GM21390 (cell line): ENCODE data around the gene MBP.

Experiments
- ATAC-seq: cut with Tn5 transposase; IDR thresholded peaks from one replicate; pipeline ENCODE4 v1.9.1; 2021; ENCODE audit not compliant: unreplicated experiment

The MBP gene

DNA sequence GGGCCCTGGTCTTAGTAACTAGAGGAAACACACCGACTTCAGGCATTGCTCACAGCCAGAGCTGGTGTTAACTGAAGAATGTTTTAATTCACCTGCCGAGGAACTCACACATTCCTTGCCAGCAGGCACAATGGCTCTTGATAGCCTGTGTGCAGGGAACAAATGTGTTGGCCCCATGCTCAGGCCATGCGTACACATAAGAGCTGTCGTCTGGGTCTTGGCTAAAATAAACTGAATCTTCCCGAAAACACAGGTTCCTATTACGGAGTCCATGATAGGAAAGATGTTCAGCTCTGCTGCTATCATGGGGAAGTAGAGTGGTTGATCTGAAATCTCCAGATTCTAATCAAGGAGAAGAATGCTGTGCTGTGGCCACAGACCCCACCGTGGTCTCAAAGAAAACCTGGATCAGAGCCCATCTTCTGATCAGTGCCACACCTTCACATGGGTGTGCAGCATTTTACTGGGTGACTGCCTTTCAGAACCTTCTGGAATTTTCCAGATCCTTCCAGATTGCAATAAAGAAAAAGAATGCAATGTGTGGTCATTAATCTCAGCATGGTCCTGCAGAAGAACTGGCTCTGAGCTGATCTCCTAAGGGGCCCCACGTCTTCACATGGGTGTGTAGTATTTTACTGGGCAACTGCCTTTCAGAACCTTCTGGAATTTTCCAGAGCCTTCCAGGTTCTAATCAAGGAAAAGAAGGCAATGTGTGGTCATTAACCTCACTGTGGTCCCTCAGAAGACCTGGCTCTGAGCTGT is 17.2 kb downstream of the MBP start:
- ATAC-seq = peak; percentile 7

DNA sequence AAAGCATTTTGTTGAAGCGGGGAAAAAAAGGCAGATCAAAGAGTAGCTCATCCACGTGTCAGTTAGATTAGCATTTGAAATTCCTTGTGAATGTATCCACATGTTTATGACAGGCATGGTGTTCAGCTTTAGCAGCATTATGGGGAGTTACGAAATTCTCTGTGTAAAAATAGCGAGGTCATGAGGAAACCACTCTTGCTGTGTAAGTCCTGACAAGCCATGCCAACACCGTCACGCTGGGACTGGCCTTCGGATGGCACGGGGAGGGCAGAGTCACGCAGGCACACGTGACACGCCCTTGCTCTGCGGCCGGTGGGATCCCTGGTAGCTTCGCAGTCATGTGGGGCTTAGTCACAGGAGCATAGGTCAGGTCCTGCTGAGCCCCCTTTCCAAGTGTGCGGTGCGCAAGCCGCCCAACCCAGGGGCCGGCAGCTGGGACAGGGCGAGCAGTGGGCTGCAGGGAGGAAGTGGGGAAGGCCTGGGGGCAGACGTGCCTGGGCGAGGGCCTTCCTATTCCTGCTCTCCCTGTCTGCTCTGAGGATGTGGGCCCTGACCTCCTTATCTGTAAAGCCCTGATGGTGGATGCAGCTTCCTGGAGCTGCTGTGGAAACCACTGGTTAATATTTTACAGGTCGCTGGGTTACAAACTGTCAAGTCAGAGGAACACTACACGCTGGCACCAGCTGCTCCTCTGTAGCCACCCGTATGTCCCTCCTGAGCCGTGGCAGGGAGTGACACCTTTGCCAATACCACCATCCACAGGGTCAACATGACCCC is 18.0 kb downstream of the MBP start:
- peak; percentile 80 for ATAC-seq

GRCh38 chr18:77114152-77114414 is 18.5 kb downstream of the MBP start:
- no peak for ATAC-seq

DNA sequence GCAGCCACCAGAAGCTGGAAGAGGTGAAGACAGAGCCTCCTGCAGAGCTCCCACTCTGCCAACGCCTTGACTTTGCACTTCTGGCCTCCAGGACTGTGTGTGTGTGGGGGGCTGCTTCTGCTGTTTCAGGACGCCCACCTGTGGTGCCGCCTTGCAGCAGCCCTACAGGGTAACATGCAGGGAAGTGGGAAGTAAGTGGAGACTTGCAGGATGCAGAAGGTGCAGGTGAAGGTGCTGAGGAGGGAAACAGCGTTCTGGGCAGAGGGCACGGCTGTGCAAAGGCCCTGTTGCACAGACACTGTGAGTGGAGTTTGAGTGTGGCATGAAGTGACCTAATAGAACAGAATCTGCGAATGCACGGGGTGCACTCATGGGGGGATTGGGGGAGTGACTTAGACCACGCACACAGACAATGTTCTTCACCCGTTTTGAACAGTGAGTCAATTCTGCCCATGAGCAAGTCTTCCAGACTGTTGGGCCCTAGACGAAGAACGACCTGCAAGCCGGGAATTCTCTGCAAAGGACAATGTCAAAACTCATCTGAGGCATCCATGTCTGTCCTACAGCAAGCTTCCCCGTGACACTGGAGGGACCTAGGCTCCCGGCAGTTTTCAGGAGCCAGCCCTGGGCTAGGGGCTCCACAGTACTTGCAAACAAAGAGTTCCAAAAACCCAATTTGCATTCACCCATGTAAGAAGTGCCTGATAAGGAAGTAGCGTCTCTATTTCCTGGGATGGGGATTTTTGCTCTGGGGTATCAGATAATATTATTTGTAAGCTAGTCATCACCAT is 19.0 kb downstream of the MBP start:
- no peak for ATAC-seq

GRCh38 chr18:77112747-77113092 is 19.9 kb downstream of the MBP start:
- ATAC-seq = no peak

GRCh38 chr18:77111951-77112746 is 20.4 kb downstream of the MBP start:
- no peak for ATAC-seq

DNA sequence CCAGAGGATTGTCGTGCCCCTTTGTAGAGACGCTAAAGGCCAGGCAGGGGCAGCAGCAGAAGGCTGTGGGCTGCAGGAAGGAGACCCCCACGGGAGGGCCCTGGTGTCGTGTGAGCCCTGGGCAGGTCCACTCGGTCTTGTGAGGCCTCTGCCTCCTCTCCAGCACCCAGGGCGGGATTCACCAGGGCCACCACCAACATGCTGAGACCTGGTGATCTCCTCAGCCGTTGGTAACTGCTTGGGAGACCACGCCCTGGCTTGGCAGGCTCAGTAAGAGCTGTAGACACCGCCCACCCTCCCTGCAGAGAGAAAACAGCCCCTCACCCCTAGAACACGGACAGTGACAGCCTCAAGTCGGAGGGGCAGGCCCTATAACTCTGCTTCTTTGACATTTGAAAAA is 21.1 kb downstream of the MBP start:
- ATAC-seq = no peak

DNA sequence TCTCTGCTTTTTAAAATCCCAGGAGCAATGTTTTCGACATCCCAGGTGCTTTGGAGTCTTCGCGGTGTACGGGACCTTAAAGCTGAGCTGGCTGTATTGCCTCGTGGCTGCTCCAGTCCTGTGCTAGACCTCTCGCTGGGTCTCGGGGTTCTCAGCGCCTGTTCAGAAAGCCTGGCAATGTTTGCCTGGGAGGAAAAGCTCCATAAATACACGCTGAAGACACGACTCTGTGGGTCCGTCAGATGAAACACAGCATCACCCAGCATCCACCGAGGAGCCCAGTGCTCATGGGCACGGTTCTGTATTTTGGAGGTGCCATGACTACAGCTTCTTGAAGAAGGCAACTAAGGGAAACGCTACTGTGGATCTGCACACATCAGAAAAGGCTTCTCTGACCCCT is 21.6 kb downstream of the MBP start:
- no peak for ATAC-seq

DNA sequence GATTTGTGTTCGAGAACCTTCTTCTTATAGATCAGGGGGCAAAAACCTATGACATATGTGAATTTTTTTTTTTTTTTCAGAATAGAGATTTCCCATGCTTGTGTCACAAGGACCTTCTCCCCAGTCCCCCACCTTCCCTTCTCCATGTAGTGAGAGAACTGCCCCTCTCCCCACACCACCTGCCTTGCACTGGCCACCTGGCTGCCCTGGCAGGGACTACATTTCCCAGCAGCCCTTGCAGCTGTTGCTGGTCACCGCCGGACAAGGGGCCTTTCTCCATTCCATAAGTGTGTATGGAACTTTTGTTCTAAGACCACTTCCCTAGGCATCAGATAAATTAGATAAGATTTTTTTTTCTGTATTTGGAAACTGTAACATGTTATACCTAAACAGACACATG is 22.2 kb downstream of the MBP start:
- no peak for ATAC-seq

DNA sequence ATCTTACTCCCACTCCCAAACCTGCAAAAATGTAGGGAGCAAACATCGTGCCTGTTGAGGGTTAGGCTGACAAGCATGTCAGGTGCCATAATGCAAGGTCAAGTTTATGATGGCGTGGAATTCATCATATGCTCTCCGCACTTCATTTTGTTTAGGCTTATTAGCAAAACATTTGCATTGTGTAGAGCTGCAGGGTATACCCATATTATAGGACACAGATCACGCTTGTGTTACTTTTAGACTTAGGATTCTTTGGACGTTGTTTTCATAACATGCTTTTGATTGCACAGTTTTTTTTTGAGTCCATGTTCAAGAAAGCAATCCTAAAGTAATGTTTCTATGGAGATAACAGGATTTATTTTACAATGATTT is 22.9 kb downstream of the MBP start:
- no peak for ATAC-seq

GRCh38 chr18:77108821-77109647 is 23.5 kb downstream of the MBP start:
- ATAC-seq = no peak

GRCh38 chr18:77108001-77108692 is 24.4 kb downstream of the MBP start:
- ATAC-seq = peak; percentile 62

DNA sequence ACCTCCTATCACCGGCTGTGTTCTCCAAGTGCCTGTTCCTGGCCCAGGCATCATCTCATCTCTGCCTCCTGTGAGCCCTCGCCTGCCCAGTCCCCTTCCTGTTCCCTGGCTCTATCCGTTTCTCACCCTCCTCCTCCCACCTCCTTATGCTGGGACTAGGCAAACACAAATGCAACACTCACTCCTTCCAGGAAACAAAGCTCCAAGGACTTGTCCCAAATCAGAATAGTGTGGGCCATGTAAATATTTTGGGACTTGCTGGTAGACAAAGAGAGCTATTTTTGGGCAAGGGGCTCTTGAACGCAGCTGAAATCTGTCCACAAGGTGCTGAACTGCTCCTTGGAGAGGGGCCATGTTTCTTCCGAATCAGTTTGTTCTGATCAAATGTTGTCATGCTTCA is 25.3 kb downstream of the MBP start:
- ATAC-seq = no peak

DNA sequence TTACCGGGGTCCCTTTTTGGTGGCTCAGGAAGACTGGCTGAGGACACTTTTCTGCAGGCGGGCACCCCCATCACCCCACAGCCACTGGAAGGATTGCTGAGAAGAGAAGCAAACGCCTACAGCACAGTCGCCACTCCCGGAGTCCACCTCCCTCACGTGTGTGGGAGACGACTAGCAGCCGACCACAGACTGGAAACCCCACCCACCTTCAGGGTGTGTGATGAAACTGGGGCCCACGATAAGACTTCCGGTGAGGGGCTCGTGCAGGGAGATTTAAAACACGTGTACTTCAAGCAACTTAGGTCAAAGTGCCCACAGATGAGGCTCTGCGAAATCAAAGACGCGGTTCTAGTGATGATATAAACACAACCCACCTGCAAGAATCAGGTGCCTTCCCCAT is 26.3 kb downstream of the MBP start:
- no peak for ATAC-seq

- ATAC-seq = no peak
These were observed 26.9 kb downstream of the MBP start for GRCh38 chr18:77105680-77106079.

GRCh38 chr18:77105028-77105427 is 27.6 kb downstream of the MBP start:
- ATAC-seq = no peak

DNA sequence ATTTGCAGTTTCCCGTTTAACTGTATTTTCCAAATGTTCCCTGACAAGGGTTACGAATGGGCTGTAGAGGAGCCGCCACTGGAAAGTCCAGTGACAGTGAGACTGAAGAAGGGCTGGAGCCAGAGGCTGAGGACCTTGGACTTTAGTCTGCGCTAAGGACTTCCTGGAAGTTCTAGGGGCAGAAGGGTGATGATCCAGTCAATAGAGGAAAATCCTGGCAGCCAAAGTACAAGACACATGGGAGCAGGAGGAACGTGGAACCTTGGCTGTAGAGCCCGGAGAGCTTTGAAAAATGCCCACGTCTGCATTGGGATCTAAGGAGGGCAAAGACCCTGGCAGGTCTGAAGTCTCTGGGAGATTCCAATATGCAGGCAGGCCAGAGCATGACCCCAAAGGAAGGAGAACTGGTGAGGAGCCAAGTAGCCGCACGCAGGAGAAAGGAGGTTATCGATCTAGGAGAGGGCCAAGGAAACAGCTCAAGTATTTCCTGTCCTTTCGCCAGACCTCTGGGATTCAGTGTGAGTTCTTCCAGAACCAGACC is 28.5 kb downstream of the MBP start:
- ATAC-seq = no peak

GRCh38 chr18:77103187-77103850 is 29.3 kb downstream of the MBP start:
- no peak for ATAC-seq
